GM10266 (cell line): ENCODE data around the gene RNASEH1.

Experiments used
- DNase-seq: peaks from one replicate; pipeline ENCODE4 v3.0.0; 2012; ENCODE audit errors: extremely low spot score
- CTCF ChIP-seq: IDR thresholded peaks from 2 replicates; pipeline ENCODE4 v1.5.1; 2012; ENCODE audit warnings: mild to moderate bottlenecking, low read depth; ENCODE audit not compliant: control insufficient read depth, insufficient read depth; ENCODE audit errors: missing control alignments

Gene RNASEH1

GRCh38 chr2:3558205-3559014, at the start of gene RNASEH1:
Gene RNASEH1, minus strand, starts transcription at chr2:3558333. Its CDS starts 73 bp downstream, at chr2:3558260.
- TF ChIP-seq CTCF = no peak
- peak; percentile 100 for DNase-seq

- no peak for TF ChIP-seq CTCF
Measured at GRCh38 chr2:3606370-3607201, 48.5 kb upstream of the RNASEH1 start.

GRCh38 chr2:3606028-3606369, 47.9 kb upstream of the RNASEH1 start:
- TF ChIP-seq CTCF = no peak
- DNase-seq = no peak

More at GRCh38 chr2:3606370-3607201, 48.5 kb upstream of the RNASEH1 start:
- DNase-seq = no peak

GRCh38 chr2:3604991-3605961, 47.1 kb upstream of the RNASEH1 start:
- no peak for DNase-seq
- TF ChIP-seq CTCF = no peak

GRCh38 chr2:3604207-3604877, 46.2 kb upstream of the RNASEH1 start:
- no peak for DNase-seq
- no peak for TF ChIP-seq CTCF

GRCh38 chr2:3603536-3604206, 45.5 kb upstream of the RNASEH1 start:
- no peak for DNase-seq
- no peak for TF ChIP-seq CTCF
